ENCODE data around the gene DBF4B.
"Not testable (repeated sequence)": the region's sequence is repeated elsewhere in the genome, so short reads cannot be mapped to it uniquely, and the experiment has no call there.

Gene DBF4B

DNA sequence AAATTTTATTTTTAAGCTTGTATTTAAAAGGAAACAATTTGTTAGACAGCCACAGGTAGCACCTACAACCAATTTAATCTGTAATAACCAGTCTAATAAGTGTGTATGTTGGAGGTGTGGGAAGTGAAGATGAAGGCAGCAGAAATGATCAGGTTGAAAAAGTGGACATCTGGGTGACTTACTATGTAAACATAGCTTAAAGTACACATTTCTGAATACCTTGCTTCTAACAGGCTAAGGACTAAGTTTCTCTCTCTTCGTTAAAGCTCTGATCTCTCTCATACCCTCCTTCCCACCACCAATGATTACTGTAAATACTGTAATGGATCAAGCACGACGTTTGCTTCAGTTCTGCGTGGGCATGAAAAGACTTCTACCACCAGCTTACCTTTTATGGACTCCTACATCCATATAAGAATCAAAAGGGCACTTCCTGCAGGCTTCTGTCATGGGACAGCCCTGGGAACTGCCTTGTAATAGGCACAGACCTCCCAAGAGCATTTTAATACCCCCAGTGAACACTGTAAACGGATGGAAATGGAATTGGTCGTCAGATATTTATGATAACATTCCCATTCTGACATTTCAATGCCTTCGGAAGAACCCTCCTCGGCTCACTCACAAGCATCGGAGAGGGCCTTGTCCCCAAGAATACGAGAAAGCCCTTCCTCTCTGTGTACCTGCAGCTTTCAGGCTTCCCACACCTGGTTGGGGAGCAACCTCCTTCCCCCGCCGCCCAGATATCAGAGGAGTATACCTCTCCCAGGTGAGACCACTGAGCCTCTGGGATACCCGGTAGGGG, 19.6 kb upstream of the DBF4B start:
- Histone ChIP-seq H3K36me3 (no peaks in the 10 kb centered on the region), H3K9me3 (no peaks in the 10 kb centered on the region), H3K4me3 (ENCODE audit: low read depth in 1 of 2, low read length in 1 of 2) (peak overlapping the region; percentile 81 to 87), H3K4me1 (ENCODE audit: control insufficient read depth in 1 of 2, insufficient read depth in 1 of 2, low read depth in 1 of 2, low read length in 1 of 2) (peaks cover 20 to 22% of the 10 kb centered on the region in 2 experiments), H3K27ac (peak overlapping the region; percentile 73), H3K27me3 (no peaks in the 10 kb centered on the region)
- TF ChIP-seq, protein P1, sequence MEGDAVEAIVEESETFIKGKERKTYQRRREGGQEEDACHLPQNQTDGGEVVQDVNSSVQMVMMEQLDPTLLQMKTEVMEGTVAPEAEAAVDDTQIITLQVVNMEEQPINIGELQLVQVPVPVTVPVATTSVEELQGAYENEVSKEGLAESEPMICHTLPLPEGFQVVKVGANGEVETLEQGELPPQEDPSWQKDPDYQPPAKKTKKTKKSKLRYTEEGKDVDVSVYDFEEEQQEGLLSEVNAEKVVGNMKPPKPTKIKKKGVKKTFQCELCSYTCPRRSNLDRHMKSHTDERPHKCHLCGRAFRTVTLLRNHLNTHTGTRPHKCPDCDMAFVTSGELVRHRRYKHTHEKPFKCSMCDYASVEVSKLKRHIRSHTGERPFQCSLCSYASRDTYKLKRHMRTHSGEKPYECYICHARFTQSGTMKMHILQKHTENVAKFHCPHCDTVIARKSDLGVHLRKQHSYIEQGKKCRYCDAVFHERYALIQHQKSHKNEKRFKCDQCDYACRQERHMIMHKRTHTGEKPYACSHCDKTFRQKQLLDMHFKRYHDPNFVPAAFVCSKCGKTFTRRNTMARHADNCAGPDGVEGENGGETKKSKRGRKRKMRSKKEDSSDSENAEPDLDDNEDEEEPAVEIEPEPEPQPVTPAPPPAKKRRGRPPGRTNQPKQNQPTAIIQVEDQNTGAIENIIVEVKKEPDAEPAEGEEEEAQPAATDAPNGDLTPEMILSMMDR (IDR thresholded peaks at IDR 0.05) = no peak

DNA sequence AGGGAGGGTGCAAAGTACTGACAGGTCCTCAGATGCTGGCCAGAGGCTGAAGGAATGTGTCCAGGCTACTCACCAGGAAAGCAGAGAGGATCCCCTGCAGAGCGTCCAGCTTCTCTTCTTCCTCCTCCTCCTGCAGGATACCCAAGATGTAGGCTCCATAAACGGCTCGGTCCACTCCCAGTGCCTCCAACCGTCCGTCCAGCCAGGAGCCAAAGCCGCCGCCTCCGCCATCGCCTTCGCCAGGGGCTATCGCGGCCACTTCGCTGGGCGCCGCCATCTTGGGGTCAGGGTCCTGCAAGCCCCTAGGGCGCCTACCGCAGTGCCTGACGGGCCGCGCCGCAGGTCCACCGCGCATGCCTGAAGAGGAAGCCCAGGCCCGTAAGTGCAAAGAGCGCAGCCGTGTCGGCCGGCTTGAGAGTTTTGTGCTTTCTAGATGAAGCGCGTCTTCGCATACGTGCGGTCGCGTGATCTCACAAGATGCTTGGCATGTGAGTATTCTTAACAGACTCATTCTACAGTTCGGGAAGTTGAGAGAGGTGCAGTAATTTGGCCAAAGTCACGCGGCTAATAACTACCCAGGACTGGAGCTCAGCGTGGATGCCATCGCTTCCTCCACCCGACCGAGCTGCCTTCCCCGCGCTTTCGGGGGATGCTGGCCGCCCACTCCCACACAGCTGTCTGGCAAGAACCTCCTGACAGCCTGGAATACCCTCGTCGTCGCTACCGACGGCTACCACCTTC, 18.8 kb upstream of the DBF4B start, which contains the start of gene CCDC43:
TSS of gene CCDC43 (minus strand) at position 300 of the 741 bp plus-strand sequence. CDS start at position 277, 23 bp downstream.
- TF ChIP-seq, protein P1 (IDR thresholded peaks at IDR 0.05) = peak; percentile 33
- peak within 1 kb of the TSS; percentile 73 for H3K27ac ChIP-seq
- H3K36me3 ChIP-seq = no peaks in the 10 kb centered on the region
- no peaks in the 10 kb centered on the region for H3K9me3 ChIP-seq
- H3K4me1 ChIP-seq (ENCODE audit: control insufficient read depth in 1 of 2, insufficient read depth in 1 of 2, low read depth in 1 of 2, low read length in 1 of 2) = peaks cover 16 to 17% of the 10 kb centered on the region in 2 experiments
- peak within 1 kb of the TSS; percentile 81 to 87 for H3K4me3 ChIP-seq (ENCODE audit: low read depth in 1 of 2, low read length in 1 of 2)
- no peaks in the 10 kb centered on the region for H3K27me3 ChIP-seq

DNA sequence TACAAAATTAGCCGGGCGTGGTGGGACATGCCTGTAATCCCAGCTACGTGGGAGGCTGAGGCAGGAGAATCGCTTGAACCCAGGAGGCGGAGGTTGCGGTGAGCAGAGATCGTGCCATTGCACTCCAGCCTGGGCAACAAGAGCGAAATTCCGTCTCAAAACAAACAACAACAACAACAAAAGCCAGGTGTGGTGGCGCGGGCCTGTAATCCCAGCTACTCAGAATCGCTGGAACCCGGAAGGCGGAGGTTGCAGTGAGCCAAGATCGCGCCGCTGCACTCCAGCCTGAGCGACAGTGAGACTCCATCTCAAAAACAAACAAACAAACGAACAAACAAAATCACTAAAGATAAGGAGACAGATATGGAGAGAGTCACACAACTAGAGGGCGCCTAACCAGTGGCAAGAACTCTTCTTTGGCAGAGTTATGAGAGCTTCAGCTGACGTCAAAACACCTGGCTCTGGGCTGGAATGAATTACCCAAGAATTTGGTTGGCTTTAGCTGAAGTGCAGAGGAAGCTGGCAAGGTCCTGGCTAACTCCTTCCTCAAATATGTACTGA, 17.6 kb upstream of the DBF4B start:
- H3K27me3 ChIP-seq; H3K9me3 ChIP-seq; H3K36me3 ChIP-seq; H3K27ac ChIP-seq; H3K4me3 ChIP-seq (ENCODE audit: low read depth in 1 of 2, low read length in 1 of 2): not testable (repeated sequence)
- H3K4me1 ChIP-seq (ENCODE audit: control insufficient read depth in 1 of 2, insufficient read depth in 1 of 2, low read depth in 1 of 2, low read length in 1 of 2) = peaks cover 16 to 17% of the 10 kb centered on the region in 2 experiments

DNA sequence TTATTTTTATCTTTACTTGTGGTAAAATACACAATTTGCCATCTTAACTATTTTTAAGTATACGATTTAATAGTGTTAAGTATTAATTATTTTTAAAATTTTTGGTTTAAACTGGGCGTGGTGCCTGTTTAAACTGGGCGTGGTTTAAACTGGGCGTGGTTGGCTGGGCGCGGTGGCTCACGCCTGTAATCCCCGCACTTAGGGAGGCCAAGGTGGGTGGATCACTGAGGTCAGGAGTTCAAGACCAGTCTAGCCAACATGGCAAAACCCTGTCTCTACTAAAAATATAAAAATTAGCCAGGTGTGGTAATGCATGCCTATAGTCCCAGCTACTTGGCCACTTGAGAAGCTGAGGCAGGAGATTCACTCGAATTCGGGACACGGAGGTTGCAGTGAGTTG, 14.9 kb upstream of the DBF4B start:
- Histone ChIP-seq H3K27ac (no peak overlapping the region), H3K36me3 (no peaks in the 10 kb centered on the region), H3K4me1 (ENCODE audit: control insufficient read depth in 1 of 2, insufficient read depth in 1 of 2, low read depth in 1 of 2, low read length in 1 of 2) (peaks cover 15 to 16% of the 10 kb centered on the region in 2 experiments), H3K9me3 (no peaks in the 10 kb centered on the region), H3K4me3 (ENCODE audit: low read depth in 1 of 2, low read length in 1 of 2) (no peak overlapping the region), H3K27me3 (no peaks in the 10 kb centered on the region)
- TF ChIP-seq, protein P1 (IDR thresholded peaks at IDR 0.05) = no peak

DNA sequence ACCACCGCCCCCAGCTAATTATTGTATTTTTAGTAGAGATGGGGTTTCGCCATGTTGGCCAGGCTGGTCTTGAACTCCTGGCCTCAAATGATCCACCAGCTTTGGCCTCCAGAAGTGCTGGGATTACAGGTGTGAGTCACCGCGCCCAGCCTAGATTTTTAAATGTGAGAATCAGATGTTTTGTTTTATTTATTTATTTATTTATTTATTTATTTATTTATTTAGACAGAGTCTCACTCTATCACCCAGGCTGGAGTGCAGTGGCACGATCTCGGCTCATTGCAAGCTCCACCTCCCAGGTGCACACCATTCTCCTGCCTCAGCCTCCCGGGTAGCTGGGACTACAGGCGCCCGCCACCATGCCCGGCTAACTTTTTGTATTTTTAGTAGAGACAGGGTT, 8.2 kb upstream of the DBF4B start:
- peaks cover 14% of the 10 kb centered on the region for H3K27me3 ChIP-seq
- not testable (repeated sequence) for H3K9me3 ChIP-seq; H3K36me3 ChIP-seq; H3K27ac ChIP-seq; H3K4me1 ChIP-seq (ENCODE audit: control insufficient read depth in 1 of 2, insufficient read depth in 1 of 2, low read depth in 1 of 2, low read length in 1 of 2); H3K4me3 ChIP-seq (ENCODE audit: low read depth in 1 of 2, low read length in 1 of 2)

DNA sequence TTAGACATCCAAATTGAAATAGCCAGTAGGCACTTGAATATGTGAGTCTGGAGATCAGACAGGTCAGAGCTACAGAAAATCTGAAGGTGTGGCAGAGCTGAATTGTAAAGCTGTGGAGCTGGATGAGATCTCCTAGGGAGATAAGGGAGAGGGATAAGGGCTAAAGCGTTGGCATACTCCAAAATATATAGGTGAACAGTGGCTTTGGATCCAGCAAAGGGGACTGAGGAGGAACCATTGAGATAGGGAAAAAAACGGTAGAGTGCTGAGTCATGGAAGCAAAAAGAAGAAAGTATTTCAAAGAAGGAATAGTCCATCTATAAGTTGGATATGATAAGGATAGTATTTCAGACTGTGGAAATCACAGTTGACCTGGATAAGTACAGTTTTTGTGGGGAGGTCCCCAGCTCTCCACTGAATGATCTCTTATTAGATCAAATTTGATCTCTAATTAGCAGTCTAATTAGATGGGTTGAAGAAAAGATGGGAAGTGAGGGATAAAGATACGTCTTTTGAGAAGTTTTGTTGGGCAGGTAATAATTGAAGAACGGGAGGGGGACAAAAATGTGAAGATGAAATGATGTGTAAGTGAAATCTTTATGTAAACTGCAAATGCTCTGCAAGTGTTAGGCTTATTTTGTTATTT, 587 bp upstream of the DBF4B start:
- TF ChIP-seq, protein P1 (IDR thresholded peaks at IDR 0.05) = no peak
- Histone ChIP-seq H3K27me3 (peaks cover 8% of the 10 kb centered on the region), H3K4me1 (ENCODE audit: control insufficient read depth in 1 of 2, insufficient read depth in 1 of 2, low read depth in 1 of 2, low read length in 1 of 2) (peaks cover 15 to 18% of the 10 kb centered on the region in 2 experiments), H3K27ac (peak overlapping the region; percentile 46), H3K4me3 (ENCODE audit: low read depth in 1 of 2, low read length in 1 of 2) (peak overlapping the region; percentile 77 to 78), H3K36me3 (no peaks in the 10 kb centered on the region), H3K9me3 (no peaks in the 10 kb centered on the region)

Data from neutrophil (primary cell).